Measurements from ENCODE around the gene CD244.
A peak's percentile ranks its signal among the peaks of the same experiment; 100 is the strongest.
"Not testable (repeated sequence)": the region's sequence is repeated elsewhere in the genome, so short reads cannot be mapped to it uniquely, and the experiment has no call there.

CD244 gene, protein sequence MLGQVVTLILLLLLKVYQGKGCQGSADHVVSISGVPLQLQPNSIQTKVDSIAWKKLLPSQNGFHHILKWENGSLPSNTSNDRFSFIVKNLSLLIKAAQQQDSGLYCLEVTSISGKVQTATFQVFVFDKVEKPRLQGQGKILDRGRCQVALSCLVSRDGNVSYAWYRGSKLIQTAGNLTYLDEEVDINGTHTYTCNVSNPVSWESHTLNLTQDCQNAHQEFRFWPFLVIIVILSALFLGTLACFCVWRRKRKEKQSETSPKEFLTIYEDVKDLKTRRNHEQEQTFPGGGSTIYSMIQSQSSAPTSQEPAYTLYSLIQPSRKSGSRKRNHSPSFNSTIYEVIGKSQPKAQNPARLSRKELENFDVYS

DNA sequence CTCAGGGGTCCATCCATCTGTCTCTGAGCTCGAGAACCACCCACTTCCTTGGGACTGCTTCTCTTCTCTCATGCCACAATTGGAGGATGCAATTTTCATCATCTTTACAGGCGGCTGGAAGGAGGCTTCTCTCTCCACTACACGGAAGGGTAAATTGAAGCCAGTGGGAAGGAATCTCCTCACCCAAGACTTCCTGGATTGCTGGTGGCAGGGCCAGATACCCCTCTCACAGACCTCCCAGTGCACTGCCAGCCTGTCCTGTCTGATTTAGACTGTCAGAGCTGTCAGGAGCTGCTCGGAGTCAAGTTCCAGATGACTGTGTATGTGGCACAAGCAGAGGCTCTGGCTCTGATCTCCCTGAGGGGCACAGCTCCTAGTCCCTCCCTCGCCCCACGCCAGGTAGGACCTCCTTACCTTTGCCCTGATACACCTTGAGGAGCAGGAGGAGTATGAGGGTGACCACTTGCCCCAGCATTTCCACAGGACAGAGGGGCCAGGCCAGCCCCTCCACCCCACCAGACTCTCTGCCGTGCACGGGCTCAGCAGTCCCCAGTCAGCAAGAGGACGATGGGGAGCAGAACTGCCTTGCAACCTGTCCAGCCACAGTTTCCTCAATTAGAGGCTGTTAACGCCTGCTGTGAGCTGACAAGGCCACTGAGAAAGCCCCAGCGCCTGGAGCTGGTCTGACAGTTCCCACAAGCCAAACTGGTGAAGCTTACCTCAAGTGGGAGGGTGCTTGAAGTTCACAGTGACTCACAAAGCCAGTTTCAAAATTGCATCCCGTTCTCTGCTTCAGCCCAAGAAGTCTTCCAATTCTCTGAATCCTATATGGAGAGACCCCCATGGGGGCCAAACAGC, at the start of gene CD244:
Gene CD244 (minus strand): TSS at position 685 of the 858 bp plus-strand sequence. CDS start 210 bp downstream, at position 475.
- DNase-seq (ENCODE audit: low read depth, low spot score), result no peak

DNA sequence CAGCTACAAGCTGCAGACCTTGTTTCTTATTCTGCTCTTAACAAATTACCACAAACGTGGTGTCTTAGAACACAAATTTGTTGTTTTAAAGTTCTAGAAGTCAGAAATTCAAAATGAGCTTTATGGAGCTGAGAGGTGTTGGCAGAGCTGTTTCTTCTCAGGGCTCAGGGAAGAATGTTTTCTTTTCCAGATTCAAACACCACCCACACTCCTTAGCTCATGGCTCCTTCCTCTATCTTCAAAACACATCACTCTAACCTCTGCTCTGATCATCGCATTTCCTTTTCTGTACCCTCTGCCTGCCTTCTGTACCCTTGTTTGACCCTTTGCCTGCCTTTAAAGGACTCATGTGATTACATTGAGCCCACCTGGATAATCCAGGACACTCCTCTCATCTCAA, 49.2 kb upstream of the CD244 start:
- DNase-seq (ENCODE audit: low read depth, low spot score), result no peak

DNA sequence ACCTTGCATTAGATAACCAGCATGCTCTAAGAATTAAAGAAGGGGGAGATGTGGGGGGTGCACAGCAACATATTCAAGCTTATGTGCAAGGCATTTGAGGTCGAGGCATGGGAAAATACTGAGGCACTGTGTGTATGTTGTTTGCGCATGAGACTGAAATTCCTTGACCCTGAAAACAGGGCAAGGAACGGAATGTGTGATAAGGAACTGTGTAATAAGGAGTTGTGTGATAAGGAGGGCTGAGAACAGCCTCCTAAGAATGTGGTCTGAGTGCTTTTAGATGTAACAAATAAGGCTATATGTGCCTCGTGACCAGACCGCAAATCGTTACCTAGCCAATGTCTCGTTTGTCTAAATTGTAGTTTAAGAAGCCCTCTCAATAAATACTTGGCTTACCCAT, 48.8 kb upstream of the CD244 start:
- no peak for DNase-seq (ENCODE audit: low read depth, low spot score)

DNA sequence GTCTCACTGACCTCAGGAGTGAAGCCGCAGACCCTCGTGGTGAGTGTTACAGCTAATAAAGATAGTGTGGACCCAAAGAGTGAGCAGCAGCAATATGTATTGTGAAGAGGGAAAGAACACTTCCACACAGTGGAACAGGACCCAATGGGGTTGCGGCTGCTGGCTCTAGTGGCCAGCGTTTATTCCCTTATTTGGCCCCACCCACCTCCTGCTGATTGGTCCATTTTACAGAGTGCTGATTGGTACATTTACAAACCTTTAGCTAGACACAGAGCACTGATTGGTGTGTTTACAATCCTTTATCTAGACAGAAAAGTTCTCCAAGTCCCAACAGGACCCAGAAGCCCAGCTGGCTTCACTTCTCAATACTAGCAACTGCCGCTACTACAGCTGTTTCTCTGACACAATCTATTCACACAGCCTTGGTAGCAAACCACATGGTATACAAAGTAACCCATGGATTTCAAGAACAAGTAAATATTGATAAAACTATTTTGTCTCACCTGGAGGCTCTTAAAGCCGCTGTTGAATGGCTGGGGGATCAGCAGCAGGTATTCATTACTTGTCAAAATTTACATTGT, 47.6 kb upstream of the CD244 start:
- DNase-seq (ENCODE audit: low read depth, low spot score), result no peak

DNA sequence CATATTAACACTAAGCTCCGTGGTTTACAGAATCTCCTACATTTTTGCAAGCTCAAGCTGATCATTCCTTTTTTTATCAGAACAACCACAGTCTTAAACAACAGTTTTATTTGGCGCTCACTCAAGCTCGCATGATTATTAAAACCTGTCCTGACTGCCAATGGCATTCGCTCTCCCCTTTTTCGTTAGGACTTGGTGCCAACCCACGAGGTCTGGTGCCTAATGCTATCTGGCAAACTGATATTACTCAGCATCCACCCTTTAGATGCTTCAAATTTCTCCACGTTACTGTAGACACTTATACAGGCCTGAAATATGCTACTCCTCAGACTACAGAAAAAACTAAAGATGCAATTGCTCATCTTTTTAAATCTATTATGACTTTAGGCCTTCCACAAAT, 45.3 kb upstream of the CD244 start:
- no peak for DNase-seq (ENCODE audit: low read depth, low spot score)

DNA sequence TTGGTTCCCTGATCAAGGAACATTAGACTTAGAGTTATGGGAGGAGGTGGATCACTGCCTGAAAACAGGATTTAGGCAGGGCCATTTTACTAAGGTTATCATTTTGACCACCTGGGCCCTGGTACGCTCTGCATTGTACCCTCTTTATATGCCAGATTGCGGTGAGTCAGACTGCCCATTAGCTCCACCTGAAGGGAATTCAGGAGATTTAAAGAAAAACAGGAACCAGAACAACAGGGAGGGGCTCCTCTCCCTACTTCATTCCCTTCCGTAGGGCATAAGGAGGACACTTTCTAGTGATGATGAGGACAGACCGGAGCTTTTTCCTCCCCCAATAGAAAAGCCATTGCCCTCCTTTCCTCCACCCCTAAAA, 42.9 kb upstream of the CD244 start:
- no peak for DNase-seq (ENCODE audit: low read depth, low spot score)

DNA sequence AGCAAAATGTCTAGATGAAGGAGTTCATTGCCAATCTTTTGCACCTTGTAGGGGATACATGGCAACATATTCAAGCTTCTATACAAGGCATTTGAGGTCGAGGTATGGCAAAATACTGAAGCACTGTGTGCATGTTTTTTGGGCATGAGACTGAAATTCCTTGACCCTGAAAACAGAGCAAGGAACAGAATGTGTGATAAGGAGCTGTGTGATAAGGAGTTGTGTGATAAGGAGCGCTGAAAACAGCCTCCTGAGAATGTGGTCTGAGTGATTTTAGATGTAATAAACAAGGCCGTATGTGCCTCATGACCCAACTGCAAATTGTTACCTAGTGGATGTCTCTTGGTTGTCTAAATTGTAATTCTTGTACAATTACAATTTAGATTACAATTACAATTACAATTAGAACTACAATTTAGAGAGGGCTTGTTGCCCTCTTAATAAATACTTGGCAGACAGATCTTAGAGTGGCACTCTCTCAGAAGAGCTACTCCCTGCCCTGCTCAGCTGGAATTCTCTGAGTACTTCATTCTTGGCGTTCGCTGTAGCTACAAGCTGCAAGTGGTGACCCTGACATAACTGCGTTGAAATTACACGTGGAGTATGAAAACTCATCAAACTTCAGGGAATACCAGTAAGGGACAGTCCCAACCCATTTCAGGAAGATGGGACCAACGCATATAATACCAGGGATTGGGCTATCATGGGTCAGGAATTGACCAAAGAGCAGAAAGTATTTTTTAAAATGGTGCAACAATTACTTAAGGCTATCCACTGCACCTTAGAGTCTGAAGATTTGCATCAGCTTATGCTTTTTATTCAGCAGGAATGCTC, 42.3 kb upstream of the CD244 start:
- DNase-seq (ENCODE audit: low read depth, low spot score), result no peak

DNA sequence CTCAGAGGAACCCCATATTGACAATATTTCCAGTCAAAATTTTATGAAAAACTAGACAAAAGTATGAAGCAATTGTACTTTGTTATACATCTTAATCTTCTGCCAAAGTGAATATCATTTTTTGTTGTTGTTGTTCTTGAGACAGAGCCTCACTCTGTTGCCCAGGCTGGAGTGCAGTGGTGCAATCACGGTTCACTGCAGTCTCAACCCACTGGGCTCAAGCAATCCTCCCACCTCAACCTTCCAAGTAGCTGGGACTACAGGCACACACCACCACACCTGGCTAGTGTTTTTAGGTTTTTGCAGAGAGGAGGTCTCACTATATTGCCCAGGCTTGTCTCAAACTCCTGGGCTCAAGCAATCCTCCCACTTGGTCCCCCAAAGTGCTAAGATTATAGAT, 39.6 kb upstream of the CD244 start:
- DNase-seq (ENCODE audit: low read depth, low spot score), result not testable (repeated sequence)

DNA sequence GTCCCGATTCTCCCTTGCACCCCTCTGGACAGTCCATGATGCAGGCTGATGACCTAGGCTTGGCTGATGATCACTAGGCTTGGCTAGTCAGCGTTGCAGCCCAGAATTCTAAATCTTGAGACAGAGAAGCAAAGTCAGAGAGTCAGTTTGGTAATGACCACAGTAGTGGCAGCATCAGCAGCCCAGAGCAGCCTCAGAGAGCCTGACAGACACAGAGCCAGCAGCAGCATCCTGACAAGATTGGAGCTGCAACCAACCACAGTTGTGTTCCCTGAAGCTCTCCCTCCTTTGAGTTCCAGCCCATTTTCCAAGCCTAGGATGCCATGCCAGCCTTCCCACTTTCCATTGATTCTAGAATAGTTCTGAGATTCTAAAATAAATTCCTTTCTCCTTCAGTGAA, 39.1 kb upstream of the CD244 start:
- no peak for DNase-seq (ENCODE audit: low read depth, low spot score)

DNA sequence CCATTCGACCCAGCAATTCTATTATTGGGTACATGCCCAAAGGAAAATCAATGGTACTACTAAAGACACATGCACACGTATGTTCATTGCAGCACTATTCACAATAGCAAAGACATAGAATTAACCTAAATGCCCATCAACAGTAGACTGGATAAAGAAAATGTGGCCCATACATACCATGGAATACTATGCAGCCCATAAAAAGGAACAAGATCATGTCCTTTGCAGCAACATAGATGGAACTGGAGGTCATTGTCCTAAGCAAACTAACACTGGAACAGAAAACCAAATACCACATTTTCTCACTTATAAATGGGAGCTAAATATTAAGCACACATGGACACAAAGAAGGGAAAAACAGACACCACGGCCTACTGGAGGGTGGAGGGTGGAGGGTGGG, 38.0 kb upstream of the CD244 start:
- not testable (repeated sequence) for DNase-seq (ENCODE audit: low read depth, low spot score)

DNA sequence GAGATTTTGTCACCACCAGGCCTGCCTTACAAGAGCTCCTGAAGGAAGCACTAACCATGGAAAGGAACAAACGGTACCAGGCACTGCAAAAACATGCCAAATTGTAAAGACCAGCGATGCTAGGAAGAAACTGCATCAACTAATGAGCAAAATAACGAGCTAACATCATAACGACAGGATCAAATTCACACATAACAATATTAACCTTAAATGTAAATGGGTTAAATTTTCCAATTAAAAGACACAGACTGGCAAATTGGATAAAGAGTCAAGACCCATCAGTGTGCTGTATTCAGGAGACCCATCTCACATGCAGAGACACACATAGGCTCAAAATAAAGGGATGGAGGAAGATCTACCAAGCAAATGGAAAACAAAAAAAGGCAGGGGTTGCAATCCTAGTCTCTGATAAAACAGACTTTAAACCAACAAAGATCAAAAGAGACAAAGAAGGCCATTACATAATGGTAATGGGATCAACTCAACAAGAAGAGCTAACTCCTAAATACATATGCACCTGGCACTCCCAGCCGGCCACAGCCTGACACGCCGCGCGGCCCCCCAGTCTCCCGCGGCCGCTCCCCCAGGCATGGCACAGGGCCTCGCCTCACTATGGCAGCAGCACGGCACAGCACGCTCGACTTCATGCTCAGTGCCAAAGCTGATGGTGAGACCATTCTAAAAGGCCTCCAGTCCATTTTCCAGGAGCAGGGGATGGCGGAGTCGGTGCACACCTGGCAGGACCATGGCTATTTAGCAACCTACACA, 31.9 kb upstream of the CD244 start:
- DNase-seq (ENCODE audit: low read depth, low spot score), result not testable (repeated sequence)

DNA sequence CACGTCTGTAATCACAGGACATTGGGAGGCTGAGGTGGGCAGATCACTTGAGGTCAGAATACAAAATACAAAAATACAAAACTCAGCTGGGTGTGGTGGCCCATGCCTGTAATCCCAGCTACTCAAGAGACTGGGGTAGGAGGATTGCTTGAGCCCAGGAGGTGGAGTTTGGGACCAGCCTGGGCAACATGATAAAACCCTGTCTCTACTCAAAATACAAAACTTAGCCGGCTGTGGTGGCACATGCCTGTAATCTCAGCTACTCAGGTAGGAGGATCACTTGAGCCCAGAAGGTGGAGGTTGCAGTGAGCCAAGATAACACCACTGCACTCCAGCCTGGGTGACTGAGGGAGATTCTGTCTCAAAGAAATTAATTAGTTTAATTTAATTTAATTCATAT, 28.8 kb upstream of the CD244 start:
- no peak for DNase-seq (ENCODE audit: low read depth, low spot score)

DNA sequence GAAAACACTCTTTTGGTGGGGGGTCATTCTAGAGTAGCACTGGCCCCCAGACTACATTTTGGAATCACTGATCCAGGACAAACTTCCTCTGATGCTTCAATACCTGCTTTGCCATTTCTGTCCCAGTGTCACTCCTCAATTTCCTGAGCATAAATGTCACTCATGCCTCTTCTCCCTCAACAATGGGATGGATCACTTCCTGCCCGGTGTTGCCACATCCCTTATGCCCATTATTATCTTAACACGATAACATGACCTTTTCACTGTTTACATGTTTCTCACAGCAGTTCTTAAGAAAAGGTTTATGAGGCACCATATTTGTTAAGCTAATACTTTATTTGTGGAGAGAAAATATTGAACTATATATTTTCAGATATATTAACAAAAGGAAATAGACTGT, 26.2 kb upstream of the CD244 start:
- DNase-seq (ENCODE audit: low read depth, low spot score), result no peak

DNA sequence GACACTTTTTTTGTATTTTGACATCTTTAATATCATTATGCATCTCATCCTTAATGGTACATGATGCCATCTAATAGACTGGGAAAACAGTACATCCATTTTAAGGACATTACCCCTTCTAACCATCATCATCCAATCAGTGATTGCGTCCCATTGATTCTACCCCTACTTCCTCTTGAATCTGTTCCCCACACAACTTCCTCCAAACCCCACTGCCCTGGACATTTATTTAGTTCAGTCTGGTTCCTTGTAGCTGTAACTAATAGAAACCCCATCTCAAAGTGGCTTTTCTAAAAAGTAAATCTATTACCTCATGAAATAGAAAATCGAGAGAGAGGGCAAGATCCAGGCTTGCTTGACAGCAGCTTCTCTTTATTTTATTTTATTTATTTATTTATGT, 24.4 kb upstream of the CD244 start:
- DNase-seq (ENCODE audit: low read depth, low spot score), result no peak

DNA sequence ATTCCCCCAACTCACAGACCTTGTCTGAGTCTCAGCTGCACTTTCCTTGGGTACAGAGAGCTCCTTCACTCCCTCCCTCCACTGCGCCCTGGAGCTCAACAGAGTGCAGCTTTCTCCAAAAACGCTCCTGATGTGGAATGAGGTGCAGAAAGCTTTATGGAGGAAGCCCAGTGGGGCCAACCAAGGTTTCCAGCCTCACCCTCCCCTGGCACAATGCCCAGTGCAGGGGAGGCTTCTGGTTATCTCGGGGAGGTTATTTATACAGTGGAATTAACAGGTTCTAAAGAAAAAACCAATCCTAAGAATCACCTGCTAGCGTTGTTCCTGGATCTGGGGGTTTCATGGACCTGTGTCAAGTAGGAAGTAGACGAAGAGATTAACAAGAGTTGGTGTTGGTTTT, 22.4 kb upstream of the CD244 start, which contains the start of gene ITLN1:
Gene ITLN1 (minus strand): TSS at position 139 of the 400 bp plus-strand sequence. CDS start 303 bp downstream, outside the sequence.
- DNase-seq (ENCODE audit: low read depth, low spot score), result no peak

DNA sequence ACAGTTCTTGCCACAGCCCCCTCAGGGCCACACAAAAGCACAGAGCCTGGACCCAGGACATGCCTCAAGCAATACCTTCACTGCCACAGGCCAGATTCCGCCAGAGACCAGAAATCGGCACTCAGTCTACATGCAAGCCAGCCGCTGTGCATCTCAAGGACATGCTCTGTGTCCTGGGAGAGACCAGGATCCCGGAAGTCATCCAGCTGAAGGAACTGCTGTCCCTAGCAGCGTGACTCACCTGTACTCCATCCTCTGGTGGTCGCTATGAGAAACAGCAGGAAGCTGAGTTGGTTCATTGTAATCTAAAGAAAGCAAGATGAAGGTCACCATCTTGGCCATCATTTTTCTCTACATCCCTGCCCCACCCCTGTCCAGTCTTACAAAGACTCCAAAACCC, 21.9 kb upstream of the CD244 start:
- DNase-seq (ENCODE audit: low read depth, low spot score), result peak; percentile 28

DNA sequence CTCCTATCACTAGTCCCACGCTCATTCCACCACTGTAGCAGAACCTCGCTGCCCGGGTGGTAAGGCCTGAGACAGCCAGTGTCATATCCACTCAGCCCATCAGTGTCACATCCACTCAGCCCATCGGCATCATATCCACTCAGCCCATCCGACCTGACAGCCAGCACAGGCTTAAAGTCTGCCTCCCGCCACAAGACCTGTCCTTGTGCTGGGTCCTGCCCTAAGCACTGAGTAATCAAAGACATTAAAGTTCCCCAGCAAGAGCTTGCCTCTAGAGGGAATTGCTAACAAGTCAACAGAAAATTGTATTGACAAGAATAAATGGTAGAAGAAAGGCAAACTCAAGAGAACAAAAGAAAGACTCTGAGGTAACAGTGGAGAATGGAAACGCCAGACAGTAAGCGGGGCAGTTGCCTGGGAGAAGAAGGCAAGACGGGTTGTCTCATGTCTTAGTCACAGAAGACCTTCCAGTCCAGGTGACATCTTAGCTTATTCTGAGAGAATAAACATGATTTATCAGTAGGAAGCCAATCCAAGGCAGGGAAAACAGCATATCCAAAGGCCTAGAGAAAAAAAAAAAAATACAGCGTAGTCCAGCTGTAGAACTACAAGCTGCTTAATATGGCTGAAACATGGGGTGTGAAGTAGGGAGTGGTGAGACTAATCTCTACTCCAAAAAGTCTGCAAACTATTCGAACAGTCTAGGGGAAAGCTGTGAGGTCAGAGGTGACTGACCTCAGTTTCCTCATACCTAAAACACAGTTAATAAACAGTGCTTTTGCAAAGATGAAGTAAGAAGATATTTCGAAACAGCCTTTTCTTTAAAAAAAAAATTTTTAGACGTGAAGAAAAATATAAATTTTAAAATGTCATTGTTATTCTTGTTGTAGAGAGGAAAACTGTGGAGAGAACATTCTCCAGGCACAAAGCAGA, 21.2 kb upstream of the CD244 start:
- DNase-seq (ENCODE audit: low read depth, low spot score), result no peak

DNA sequence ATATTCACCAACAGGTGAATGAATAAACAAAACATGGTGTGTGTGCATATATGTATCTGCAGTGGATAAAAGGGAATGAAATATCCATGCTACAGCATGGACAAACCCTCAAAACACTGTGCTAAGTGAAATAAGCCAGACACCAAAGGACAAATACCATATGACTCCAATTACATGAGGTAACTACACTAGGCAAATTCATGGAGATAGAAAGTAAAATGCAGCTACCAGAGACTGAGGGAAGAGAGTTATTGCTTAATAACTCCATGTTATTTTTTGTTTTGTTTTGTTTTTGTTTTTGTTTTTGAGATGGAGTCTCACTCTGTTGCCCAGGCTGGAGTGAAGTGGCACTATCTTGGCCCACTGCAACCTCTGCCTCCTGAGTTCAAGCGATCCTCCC, 19.9 kb upstream of the CD244 start:
- no peak for DNase-seq (ENCODE audit: low read depth, low spot score)

DNA sequence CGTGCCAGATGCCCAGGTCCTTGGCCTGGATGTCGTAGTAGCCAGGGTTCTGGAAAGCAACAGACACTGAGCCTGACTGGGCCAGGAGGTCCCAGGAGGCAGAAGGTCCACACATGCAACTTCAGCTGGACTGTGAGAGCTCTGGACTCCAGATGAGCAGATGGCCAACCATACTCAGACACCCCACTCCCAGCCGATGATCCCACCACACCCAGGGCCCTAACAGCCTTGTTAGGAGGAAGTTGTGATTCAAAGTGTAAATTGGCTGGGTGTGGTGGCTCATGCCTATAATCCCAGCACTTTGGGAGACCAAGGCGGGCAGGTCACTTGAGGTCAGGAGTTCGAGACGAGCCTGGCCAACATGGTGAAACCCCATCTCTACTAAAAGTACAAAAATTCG, 18.6 kb upstream of the CD244 start:
- DNase-seq (ENCODE audit: low read depth, low spot score), result not testable (repeated sequence)

DNA sequence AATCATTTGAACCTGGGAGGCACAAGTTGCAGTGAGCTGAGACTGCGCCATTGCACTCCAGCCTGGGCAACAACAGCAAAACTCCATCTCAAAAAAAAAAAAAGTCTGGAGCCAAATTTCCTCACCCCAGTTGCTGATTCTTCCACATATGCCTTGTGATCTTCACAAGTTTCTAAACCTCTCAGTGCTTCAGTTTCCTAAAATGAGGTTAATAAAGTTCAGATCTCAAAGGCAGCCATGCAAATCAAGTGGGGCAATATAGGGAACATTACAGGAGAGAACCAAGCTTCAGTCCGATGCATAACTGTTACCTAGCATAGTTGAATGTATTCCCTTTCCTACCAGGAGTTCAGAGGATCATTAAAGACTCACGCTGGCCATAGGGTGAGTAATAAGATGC, 17.5 kb upstream of the CD244 start:
- DNase-seq (ENCODE audit: low read depth, low spot score), result no peak
